Measurements from ENCODE around the gene ACSS2. TPM values are rescaled to one million over a fixed set of nuclear protein-coding genes. Genes with fewer than 3 reads are reported as not detected.

Gene ACSS2
- total RNA-seq, 1 donor from 2014 or later: 127 TPM

- no peak for DNase-seq (ENCODE audit: low spot score)
These were observed 69.1 kb downstream of the ACSS2 start for GRCh38 chr20:34945315-34946077.

GRCh38 chr20:34946661-34947060 lies 70.2 kb downstream of the ACSS2 start:
- DNase-seq (ENCODE audit: low spot score): no peak

GRCh38 chr20:34947336-34947735 lies 70.9 kb downstream of the ACSS2 start:
- DNase-seq (ENCODE audit: low spot score): no peak

- no peak for DNase-seq (ENCODE audit: low spot score)
These were observed 71.6 kb downstream of the ACSS2 start for GRCh38 chr20:34948030-34948429.

GRCh38 chr20:34949120-34949519 lies 72.7 kb downstream of the ACSS2 start:
- DNase-seq (ENCODE audit: low spot score): no peak

- no peak for DNase-seq (ENCODE audit: low spot score)
These were observed 74.8 kb downstream of the ACSS2 start for GRCh38 chr20:34951252-34951651.

- DNase-seq (ENCODE audit: low spot score): no peak
These were observed 75.2 kb downstream of the ACSS2 start for GRCh38 chr20:34951652-34952051.

- DNase-seq (ENCODE audit: low spot score): no peak
These were observed 76.3 kb downstream of the ACSS2 start for GRCh38 chr20:34952671-34953070.

GRCh38 chr20:34953960-34954359 lies 77.5 kb downstream of the ACSS2 start:
- DNase-seq (ENCODE audit: low spot score): no peak

GRCh38 chr20:34954904-34955230 lies 78.5 kb downstream of the ACSS2 start:
- DNase-seq (ENCODE audit: low spot score): no peak

- DNase-seq (ENCODE audit: low spot score): peak; percentile 99
These were observed 79.0 kb downstream of the ACSS2 start, which contains the start of the genes GSS and MYH7B for GRCh38 chr20:34955231-34956040. GSS (minus strand) TSS chr20:34955806; CDS start chr20:34951852, 3,954 bp downstream. MYH7B (plus strand) TSS chr20:34955868; CDS start chr20:34978006, 22,138 bp downstream.

- DNase-seq (ENCODE audit: low spot score): no peak
These were observed 79.6 kb downstream of the ACSS2 start for GRCh38 chr20:34956041-34956458.

- no peak for DNase-seq (ENCODE audit: low spot score)
These were observed 80.5 kb downstream of the ACSS2 start for GRCh38 chr20:34956751-34957472.

GRCh38 chr20:34964486-34964885 lies 88.1 kb downstream of the ACSS2 start:
- DNase-seq (ENCODE audit: low spot score): no peak

GRCh38 chr20:34965051-34965450 lies 88.6 kb downstream of the ACSS2 start:
- no peak for DNase-seq (ENCODE audit: low spot score)

GRCh38 chr20:34967421-34967820 lies 91.0 kb downstream of the ACSS2 start:
- DNase-seq (ENCODE audit: low spot score): no peak

GRCh38 chr20:34968042-34968775 lies 91.8 kb downstream of the ACSS2 start:
- no peak for DNase-seq (ENCODE audit: low spot score)

GRCh38 chr20:34970193-34970840 lies 93.9 kb downstream of the ACSS2 start:
- no peak for DNase-seq (ENCODE audit: low spot score)

- no peak for DNase-seq (ENCODE audit: low spot score)
These were observed 94.6 kb downstream of the ACSS2 start for GRCh38 chr20:34970846-34971560.
